ENCODE measurements around the gene CPSF6.
"Not testable (repeated sequence)": the region's sequence is repeated elsewhere in the genome, so short reads cannot be mapped to it uniquely, and the experiment has no call there.

Gene CPSF6

GRCh38 chr12:69309461-69309860 is 70.1 kb downstream of the CPSF6 start:
- CTCF ChIA-PET: no interaction called here
- POLR2A ChIA-PET: no interaction called here
- no peak for DNase-seq (ENCODE audit: low read depth, low spot score)
- no peak for TF ChIP-seq CTCF (IDR thresholded peaks at IDR 0.05; ENCODE audit: insufficient read depth, low read length, missing control alignments)
- no peak overlapping the region for H3K4me3 ChIP-seq (ENCODE audit: low read depth, low read length)

DNA sequence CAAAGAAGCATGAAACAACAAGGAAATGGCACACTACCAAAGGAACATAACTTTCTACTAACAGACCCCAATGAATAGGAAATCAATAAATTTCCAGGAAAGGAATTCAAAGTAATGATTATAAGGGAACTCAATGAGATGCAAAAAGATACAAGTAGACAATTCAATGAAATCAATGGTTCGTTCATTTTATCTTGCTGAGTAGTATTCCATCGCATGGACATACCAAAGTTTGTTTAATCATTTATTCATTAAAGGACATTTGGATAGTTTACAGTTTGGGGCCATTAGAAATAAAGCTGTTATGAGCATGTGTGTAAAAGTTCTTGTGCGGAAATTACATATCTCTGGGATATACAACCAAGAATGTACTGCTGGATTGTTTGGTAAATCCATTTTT is 73.8 kb downstream of the CPSF6 start:
- H3K4me3 ChIP-seq (ENCODE audit: low read depth, low read length): no peak overlapping the region
- TF ChIP-seq CTCF (IDR thresholded peaks at IDR 0.05; ENCODE audit: insufficient read depth, low read length, missing control alignments): no peak
- DNase-seq (ENCODE audit: low read depth, low spot score): no peak
- CTCF ChIA-PET: interaction anchor here (1.2 kb wide), 1 partner anchor 157 kb away, joined by 3 read pairs; no protein-coding TSS in a partner anchor
- POLR2A ChIA-PET: no interaction called here

DNA sequence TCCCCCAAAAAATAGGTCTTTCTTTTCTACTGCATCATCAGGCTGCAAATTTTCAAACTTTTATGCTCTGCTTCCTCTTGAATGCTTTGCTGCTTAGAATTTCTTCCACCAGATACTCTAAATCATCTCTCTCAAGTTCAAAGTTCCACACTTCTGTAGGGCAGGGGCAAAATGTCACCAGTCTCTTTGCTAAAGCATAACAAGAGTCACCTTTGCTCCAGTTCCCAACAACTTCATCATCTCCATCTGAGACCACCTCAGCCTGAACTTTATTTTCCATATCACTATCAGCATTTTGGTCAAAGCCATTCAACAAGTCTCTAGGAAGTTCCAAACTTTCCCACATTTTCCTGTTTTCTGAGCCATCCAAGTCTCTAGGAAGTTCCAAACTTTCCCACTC is 77.4 kb downstream of the CPSF6 start:
- POLR2A ChIA-PET; DNase-seq (ENCODE audit: low read depth, low spot score); H3K4me3 ChIP-seq (ENCODE audit: low read depth, low read length); CTCF ChIA-PET: not testable (repeated sequence)

DNA sequence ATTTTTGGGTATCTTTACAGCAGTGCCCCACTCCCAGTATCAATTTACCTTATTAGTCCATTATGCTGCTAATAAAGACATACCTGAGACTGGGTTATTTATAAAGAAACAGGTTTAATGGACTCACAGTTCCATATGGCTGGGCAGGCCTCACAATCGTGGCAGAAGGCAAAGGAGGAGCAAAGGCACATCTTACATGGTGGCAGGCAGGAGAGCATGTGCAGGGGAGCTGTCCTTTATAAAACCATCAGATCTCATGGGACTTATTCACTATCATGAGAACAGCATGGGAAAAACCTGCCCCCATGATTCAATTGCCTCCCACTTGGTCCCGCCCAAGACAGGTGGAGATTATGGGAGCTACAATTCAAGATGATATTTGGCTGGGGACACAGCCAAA is 77.9 kb downstream of the CPSF6 start:
- H3K4me3 ChIP-seq (ENCODE audit: low read depth, low read length); CTCF ChIA-PET; POLR2A ChIA-PET; DNase-seq (ENCODE audit: low read depth, low spot score): not testable (repeated sequence)

DNA sequence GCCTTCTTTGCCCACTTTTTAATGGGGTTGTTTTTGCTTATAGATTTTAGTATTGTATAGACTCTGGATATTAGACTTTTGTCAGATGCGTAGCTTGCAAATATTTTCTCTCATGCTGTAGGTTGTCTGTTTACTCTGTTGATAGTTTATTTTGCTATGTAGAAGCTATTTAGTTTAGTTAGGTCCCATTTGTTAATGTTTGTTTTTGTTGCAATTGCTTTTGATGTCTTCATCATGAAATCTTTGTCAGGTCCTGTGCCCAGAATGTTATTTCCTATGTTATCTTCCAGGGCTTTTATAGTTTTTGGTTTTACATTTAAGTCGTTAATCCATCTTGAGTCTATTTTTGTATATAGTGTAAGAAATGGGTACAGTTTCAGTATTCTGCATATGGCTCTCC is 78.9 kb downstream of the CPSF6 start:
- no peak overlapping the region for H3K4me3 ChIP-seq (ENCODE audit: low read depth, low read length)
- CTCF ChIA-PET: no interaction called here
- no peak for DNase-seq (ENCODE audit: low read depth, low spot score)
- TF ChIP-seq CTCF (IDR thresholded peaks at IDR 0.05; ENCODE audit: insufficient read depth, low read length, missing control alignments): no peak
- POLR2A ChIA-PET: no interaction called here

GRCh38 chr12:69321351-69321750 is 82.0 kb downstream of the CPSF6 start:
- no peak for TF ChIP-seq CTCF (IDR thresholded peaks at IDR 0.05; ENCODE audit: insufficient read depth, low read length, missing control alignments)
- POLR2A ChIA-PET: no interaction called here
- no peak overlapping the region for H3K4me3 ChIP-seq (ENCODE audit: low read depth, low read length)
- no peak for DNase-seq (ENCODE audit: low read depth, low spot score)
- CTCF ChIA-PET: no interaction called here
